GM12865 (cell line): Measurements from ENCODE around the gene EIF2S1.

Experiments used
- DNase-seq: peaks from one replicate; pipeline ENCODE4 v3.0.0; 2010; ENCODE audit warnings: low read depth
- H3K4me3 ChIP-seq: 2 replicates; pipeline ENCODE4 v1.5.1; 2011; ENCODE audit warnings: mild to moderate bottlenecking, low read depth, low read length, control low read depth
- CTCF ChIP-seq: IDR thresholded peaks from 2 replicates; pipeline ENCODE4 v1.5.1; 2011; ENCODE audit warnings: low read length, control low read depth, low read depth, inconsistent platforms; ENCODE audit not compliant: insufficient read depth; ENCODE audit errors: missing control alignments

The EIF2S1 gene

GRCh38 chr14:67435603-67436002 is 75.5 kb downstream of the EIF2S1 start:
- no peak for DNase-seq
- no peak for TF ChIP-seq CTCF
- no peak overlapping the region for H3K4me3 ChIP-seq
